ENCODE measurements around the gene SPARC.
"Not testable (repeated sequence)": the region's sequence is repeated elsewhere in the genome, so short reads cannot be mapped to it uniquely, and the experiment has no call there.

GRCh38 chr5:151680156-151680505 lies 6.6 kb downstream of the SPARC start:
- TF ChIP-seq POLR2A, CTCF (IDR thresholded peaks at IDR 0.05): not testable (repeated sequence)
